H1 (cell line): ENCODE data around the gene TNFRSF6B. TPM values are rescaled to one million over a fixed set of nuclear protein-coding genes. Genes with fewer than 3 reads are reported as not detected.

ENCODE experiments used
- CHD7 ChIP-seq: fragments of 300-600 bp; sonication (generic); IDR thresholded peaks from 2 replicates; pipeline ENCODE4 v1.7.1; 2012; ENCODE audit warnings: low read length, moderate library complexity, mild to moderate bottlenecking, inconsistent platforms; ENCODE audit not compliant: insufficient replicate concordance
- EP300 ChIP-seq, 2 experiments: IDR thresholded peaks; 1 replicate in 1 of 2; 2 replicates in 1 of 2; pipeline ENCODE4 v1.6.1; 2011 to 2012; ENCODE audit warnings: low read depth in 2 of 2, low read length in 2 of 2, mild to moderate bottlenecking in 2 of 2, borderline replicate concordance in 1 of 2, inconsistent platforms in 1 of 2, moderate library complexity in 1 of 2
- FOSL1 ChIP-seq: IDR thresholded peaks from 2 replicates; pipeline ENCODE4 v1.6.1; 2011; ENCODE audit warnings: mild to moderate bottlenecking, low read depth, low read length, moderate library complexity; ENCODE audit not compliant: insufficient read depth
- POLR2A ChIP-seq, 2 experiments: IDR thresholded peaks; 1 replicate in 1 of 2; 2 replicates in 1 of 2; pipeline ENCODE4 v1.6.1; 2011; ENCODE audit warnings: low read depth in 2 of 2, low read length in 2 of 2, mild to moderate bottlenecking in 2 of 2; ENCODE audit errors: control extremely low read depth in 1 of 2
- polyA plus RNA-seq, 7 experiments: library from polyadenylated mRNA; depleted of rRNA in 3 of 7; stranded (reverse) in 5 of 7; unstranded in 2 of 7; fragments of >200 nt in 5 of 7; fragments of 200-250 nt in 2 of 7; gene quantifications; 1 replicate in 5 of 7; 2 replicates in 1 of 7; 4 replicates in 1 of 7; pipeline versions ENCODE4 v1.2.1 to v1.2.3, GENCODE V29; 2011 to 2013; ENCODE audit warnings: missing spikeins in 2 of 7, mixed read lengths in 2 of 7
- total RNA-seq: library from RNA; stranded (reverse); fragmentation: NEBNext Ultra II Directional; extraction: Animal tissue kit (Norgen Biotek cat#: 25700); gene quantifications from 2 replicates; pipeline ENCODE4 v1.2.1, GENCODE V29; 2021

Gene TNFRSF6B
- total and polyA plus RNA-seq, 2 of the 8 experiments (the other 6 are each of a cell fraction or from before 2014, with no cell fraction given), result 3.1 TPM; not detected in 1

- no peak for TF ChIP-seq EP300 (IDR thresholded peaks at IDR 0.05; ENCODE audit: borderline replicate concordance in 1 of 2, low read depth in 2 of 2, low read length in 2 of 2)
- no peak; a peak in 1 of 3 replicates for TF ChIP-seq POLR2A (IDR thresholded peaks at IDR 0.05; ENCODE audit: control extremely low read depth in 1 of 2, low read depth in 2 of 2, low read length in 2 of 2)
- no peak for TF ChIP-seq CHD7
- no peak for TF ChIP-seq FOSL1
Measured at GRCh38 chr20:63690003-63690897, 6.2 kb upstream of the TNFRSF6B start (continued).
